K562 (cell line): ENCODE data around the gene MTERF2. TPM values are rescaled to one million over a fixed set of nuclear protein-coding genes. Genes with fewer than 3 reads are reported as not detected.

Experiments
- ATAC-seq: fragments of 200-7000 bp; cut with Tn5 transposase; 3 replicates; pipeline ENCODE4 v1.9.1; 2020; ENCODE audit warnings: moderate library complexity
- BruUV-seq: library from RNA; stranded (reverse); fragments of 400-500 nt; replicated peaks from 2 replicates; lab custom pipeline; 2021; lab: Mats Ljungman, UMichigan
- CTCF ChIA-PET: fragments of 300-600 bp; formaldehyde crosslinking; extraction: SDS; loops from one replicate; lab custom pipeline; 2021; ENCODE audit warnings: low intra/inter-chr PET ratio; lab: Yijun Ruan, JAX
- POLR2A ChIA-PET: fragments of 300-600, 350-650 bp; sonication (Branson Sonifier 250); formaldehyde crosslinking; extraction: SDS; loops from one replicate; lab custom pipeline; 2021; ENCODE audit warnings: antibody characterized with exemption, inconsistent platforms; lab: Yijun Ruan, JAX
- DNase-seq, 4 experiments: peaks; one replicate each; pipeline versions ENCODE4 v3.0.0 to v3.0.0-alpha.2; 2011 to 2018; ENCODE audit warnings: low spot score in 3 of 4, mixed read lengths in 3 of 4; ENCODE audit errors: extremely low read depth in 1 of 4
- FAIRE-seq: peaks from 2 replicates; lab custom pipeline; 2011; peaks lifted over from hg19 to GRCh38; lab: Jason Lieb, UNC
- H2AFZ ChIP-seq: 2 replicates; pipeline ENCODE4 v1.6.0; 2011; ENCODE audit warnings: low read depth, low read length, control low read depth, inconsistent platforms
- H3K27ac ChIP-seq: fragments of 200-600 bp; 3 replicates; pipeline ENCODE4 v1.8.0; 2011; ENCODE audit warnings: low read depth, mild to moderate bottlenecking, control low read depth, inconsistent platforms, low read length, moderate library complexity, mixed read lengths; ENCODE audit errors: extremely low read depth
- H3K27me3 ChIP-seq, 2 experiments: fragments of 300-600 bp in 1 of 2; 2 replicates in 1 of 2; 3 replicates in 1 of 2; pipeline versions ENCODE4 v1.6.0 to v1.8.0; 2011; ENCODE audit warnings: inconsistent platforms in 2 of 2, low read length in 2 of 2, mild to moderate bottlenecking in 1 of 2, mixed read lengths in 1 of 2, moderate library complexity in 1 of 2; ENCODE audit not compliant: control insufficient read depth in 2 of 2, insufficient read depth in 2 of 2
- H3K36me3 ChIP-seq: fragments of 300-600 bp; 3 replicates; pipeline ENCODE4 v1.8.0; 2011; ENCODE audit warnings: mild to moderate bottlenecking, low read length, inconsistent platforms; ENCODE audit not compliant: control insufficient read depth, insufficient read depth
- H3K4me1 ChIP-seq, 2 experiments: fragments of 200-600 bp in 1 of 2; replicated peaks in 1 of 2; 2 replicates in 1 of 2; 3 replicates in 1 of 2; pipeline versions ENCODE4 v1.5.1 to v1.8.0; 2011; ENCODE audit warnings: inconsistent platforms in 2 of 2, low read length in 2 of 2, mild to moderate bottlenecking in 1 of 2, mixed read lengths in 1 of 2, moderate library complexity in 1 of 2; ENCODE audit not compliant: control insufficient read depth in 2 of 2, insufficient read depth in 2 of 2
- H3K4me2 ChIP-seq: 2 replicates; pipeline ENCODE4 v1.6.1; 2011; ENCODE audit warnings: low read length, control low read depth, inconsistent platforms, mixed read lengths; ENCODE audit not compliant: insufficient read depth
- H3K4me3 ChIP-seq: fragments of 200-600 bp; sonication (generic), shearing (Covaris generic); 2 replicates; pipeline ENCODE4 v1.5.1; 2016; ENCODE audit warnings: control low read depth, inconsistent platforms
- H3K79me2 ChIP-seq: fragments of 200-600 bp; 3 replicates; pipeline ENCODE4 v1.8.0; 2011; ENCODE audit warnings: low read length, inconsistent platforms; ENCODE audit not compliant: control insufficient read depth, insufficient read depth
- H3K9ac ChIP-seq, 2 experiments: 2 replicates each; pipeline versions ENCODE4 v1.6.0 to v1.6.1; 2011; ENCODE audit warnings: low read depth in 2 of 2, low read length in 2 of 2, control low read depth in 1 of 2, inconsistent platforms in 1 of 2, mild to moderate bottlenecking in 1 of 2, mixed read lengths in 1 of 2; ENCODE audit not compliant: insufficient read depth in 1 of 2
- H3K9me1 ChIP-seq: one replicate; pipeline ENCODE4 v1.6.0; 2011; ENCODE audit warnings: inconsistent platforms, mild to moderate bottlenecking, low read length, moderate library complexity; ENCODE audit not compliant: control insufficient read depth, insufficient read depth
- H3K9me3 ChIP-seq: replicated peaks from 2 replicates; pipeline ENCODE4 v1.5.1; 2011; ENCODE audit warnings: low read depth, low read length, inconsistent platforms; ENCODE audit not compliant: control insufficient read depth, insufficient read depth
- H4K20me1 ChIP-seq: replicated peaks from 2 replicates; pipeline ENCODE4 v1.6.1; 2011; ENCODE audit warnings: low read length, inconsistent platforms, mixed read lengths; ENCODE audit not compliant: control insufficient read depth, insufficient read depth
- CCNT2 ChIP-seq: IDR thresholded peaks from 2 replicates; pipeline ENCODE4 v1.6.1; 2011; ENCODE audit warnings: borderline replicate concordance, low read depth, mild to moderate bottlenecking, moderate library complexity, mixed read lengths, low read length; ENCODE audit not compliant: insufficient read length; ENCODE audit errors: extremely low read depth
- CEBPG ChIP-seq, 3 experiments: fragments of 200-800 bp in 1 of 3; sonication (Bioruptor generic) in 1 of 3; sonication (generic) in 1 of 3; formaldehyde crosslinking in 1 of 3; IDR thresholded peaks in 2 of 3; conservative IDR thresholded peaks in 1 of 3; 2 replicates each; pipeline versions ENCODE4 v1.6.1 to v1.8.0; 2016 to 2022; ENCODE audit warnings: missing compliant biosample characterization in 2 of 3, missing genetic modification characterization in 2 of 3, mild to moderate bottlenecking in 1 of 3, missing genetic modification reagents in 1 of 3
- CREB1 ChIP-seq, 2 experiments: sonication (generic) in 1 of 2; formaldehyde crosslinking in 1 of 2; IDR thresholded peaks; 2 replicates each; pipeline versions ENCODE4 v1.6.1 to v1.8.0; 2012 to 2022; ENCODE audit warnings: inconsistent platforms in 1 of 2, mild to moderate bottlenecking in 1 of 2, missing genetic modification reagents in 1 of 2, moderate library complexity in 1 of 2
- CREM ChIP-seq: IDR thresholded peaks from 2 replicates; pipeline ENCODE4 v1.6.1; 2014; ENCODE audit warnings: antibody characterized with exemption, low read depth
- EGR1 ChIP-seq: fragments of 450-650 bp; conservative IDR thresholded peaks from 2 replicates; pipeline ENCODE4 v1.6.1; 2017; ENCODE audit warnings: mild to moderate bottlenecking
- EP400 ChIP-seq: fragments of 450-650 bp; IDR thresholded peaks from 2 replicates; pipeline ENCODE4 v1.6.1; 2017; ENCODE audit warnings: antibody characterized with exemption, mild to moderate bottlenecking, moderate library complexity
- FOXK1 ChIP-seq: sonication (generic); formaldehyde crosslinking; IDR thresholded peaks from 2 replicates; pipeline ENCODE4 v1.8.0; 2022; ENCODE audit warnings: missing genetic modification reagents, mild to moderate bottlenecking, borderline replicate concordance
- FOXP1 ChIP-seq: sonication (generic); formaldehyde crosslinking; IDR thresholded peaks from 2 replicates; pipeline ENCODE4 v1.8.0; 2022; ENCODE audit warnings: mild to moderate bottlenecking, missing genetic modification reagents
- GABPB1 ChIP-seq: sonication (generic); formaldehyde crosslinking; IDR thresholded peaks from 2 replicates; pipeline ENCODE4 v1.8.0; 2022; ENCODE audit warnings: mild to moderate bottlenecking, missing genetic modification reagents
- HCFC1 ChIP-seq: IDR thresholded peaks from 2 replicates; pipeline ENCODE4 v1.6.1; 2012; ENCODE audit warnings: low read depth, low read length, improper control_type of control experiment
- MTA3 ChIP-seq: fragments of 450-650 bp; formaldehyde crosslinking; IDR thresholded peaks from 2 replicates; pipeline ENCODE4 v1.6.1; 2017; ENCODE audit warnings: mild to moderate bottlenecking, borderline replicate concordance
- NRF1 ChIP-seq, 2 experiments: fragments of 450-650 bp; IDR thresholded peaks in 1 of 2; conservative IDR thresholded peaks in 1 of 2; 2 replicates each; pipeline ENCODE4 v1.6.1; 2014; ENCODE audit warnings: mild to moderate bottlenecking in 2 of 2
- PPARD ChIP-seq: fragments of 250-450 bp; sonication (Bioruptor Pico); IDR thresholded peaks from 2 replicates; pipeline ENCODE4 v1.8.0; 2022; ENCODE audit warnings: inconsistent platforms, mild to moderate bottlenecking, moderate library complexity
- RAD21 ChIP-seq, 2 experiments: fragments of 250-450 bp in 1 of 2; fragments of 450-650 bp in 1 of 2; sonication (Bioruptor Pico) in 1 of 2; formaldehyde crosslinking in 1 of 2; IDR thresholded peaks in 1 of 2; conservative IDR thresholded peaks in 1 of 2; 2 replicates each; pipeline versions ENCODE4 v1.4.0 to v1.8.0; 2020 to 2022; ENCODE audit warnings: mild to moderate bottlenecking in 2 of 2, moderate library complexity in 1 of 2
- SMAD4 ChIP-seq: fragments of 250-450 bp; sonication (Bioruptor Pico); conservative IDR thresholded peaks from 2 replicates; pipeline ENCODE4 v1.8.0; 2021; ENCODE audit warnings: inconsistent platforms, mild to moderate bottlenecking, moderate library complexity
- SP1 ChIP-seq: sonication (generic); formaldehyde crosslinking; IDR thresholded peaks from 2 replicates; pipeline ENCODE4 v1.8.1; 2022; ENCODE audit warnings: mild to moderate bottlenecking, missing genetic modification reagents
- TAF9B ChIP-seq: fragments of 450-650 bp; IDR thresholded peaks from 2 replicates; pipeline ENCODE4 v1.6.1; 2018; ENCODE audit warnings: mild to moderate bottlenecking; ENCODE audit not compliant: partially characterized antibody
- ZNF184 ChIP-seq: sonication (generic); formaldehyde crosslinking; IDR thresholded peaks from 2 replicates; pipeline ENCODE4 v1.5.0; 2020; ENCODE audit warnings: missing genetic modification reagents
- WGBS: fragments of 100-300 bp; shearing (Covaris generic); methylation state at CpG from one replicate; pipeline ENCODE4 v1.1.6; 2016; ENCODE audit warnings: low coverage, mixed read lengths; ENCODE audit not compliant: insufficient coverage; ENCODE audit errors: missing lambda C conversion rate; 5-methylcytosine and 5-hydroxymethylcytosine counted together
- in situ Hi-C: fragments of 300-500 bp; cut with MboI; formaldehyde crosslinking; loops from 4 replicates; pipeline ENCODE4 v1.15.0; 2018; ENCODE audit warnings: inconsistent platforms, mixed read lengths
- intact Hi-C: fragments of 100-400 bp; cut with micrococcal nuclease; formaldehyde crosslinking; loops from 2 replicates; pipeline ENCODE4 v1.14.2; 2022
- polyA plus RNA-seq, 8 experiments: library from polyadenylated mRNA; depleted of rRNA in 4 of 8; stranded (reverse) in 5 of 8; unstranded in 3 of 8; fragments of >200 nt; fragmentation: Nextera tagmentation in 2 of 8; fragmentation: Illumina TruSeq in 1 of 8; extraction: Ambion mirVana in 2 of 8; extraction: Trizol in 1 of 8; gene quantifications; 2 replicates each; pipeline versions ENCODE4 v1.2.1 to v1.2.3, GENCODE V29; 2011 to 2014; ENCODE audit warnings: inconsistent platforms in 1 of 8, missing spikeins in 1 of 8
- total RNA-seq, 7 experiments: library from RNA; depleted of rRNA in 6 of 7; stranded (reverse); fragments of >200 nt in 6 of 7; fragmentation: Illumina TruSeq in 2 of 7; extraction: Trizol in 2 of 7; gene quantifications; 2 replicates each; pipeline versions ENCODE4 v1.2.1 to v1.2.3, GENCODE V29; 2011 to 2021; ENCODE audit warnings: low replicate concordance in 1 of 7
- TF ChIP-seq, protein P1 (sequence below): fragments of 250-450 bp; sonication (Bioruptor Pico); IDR thresholded peaks from 2 replicates; pipeline ENCODE4 v1.9.0; 2021; ENCODE audit warnings: mild to moderate bottlenecking, inconsistent platforms

Gene MTERF2
- total and polyA plus RNA-seq, 9 of the 15 experiments (the other 6 are each of a cell fraction or from before 2014, with no cell fraction given) = 10.0 to 63.2 (median 33.2) TPM

DNA sequence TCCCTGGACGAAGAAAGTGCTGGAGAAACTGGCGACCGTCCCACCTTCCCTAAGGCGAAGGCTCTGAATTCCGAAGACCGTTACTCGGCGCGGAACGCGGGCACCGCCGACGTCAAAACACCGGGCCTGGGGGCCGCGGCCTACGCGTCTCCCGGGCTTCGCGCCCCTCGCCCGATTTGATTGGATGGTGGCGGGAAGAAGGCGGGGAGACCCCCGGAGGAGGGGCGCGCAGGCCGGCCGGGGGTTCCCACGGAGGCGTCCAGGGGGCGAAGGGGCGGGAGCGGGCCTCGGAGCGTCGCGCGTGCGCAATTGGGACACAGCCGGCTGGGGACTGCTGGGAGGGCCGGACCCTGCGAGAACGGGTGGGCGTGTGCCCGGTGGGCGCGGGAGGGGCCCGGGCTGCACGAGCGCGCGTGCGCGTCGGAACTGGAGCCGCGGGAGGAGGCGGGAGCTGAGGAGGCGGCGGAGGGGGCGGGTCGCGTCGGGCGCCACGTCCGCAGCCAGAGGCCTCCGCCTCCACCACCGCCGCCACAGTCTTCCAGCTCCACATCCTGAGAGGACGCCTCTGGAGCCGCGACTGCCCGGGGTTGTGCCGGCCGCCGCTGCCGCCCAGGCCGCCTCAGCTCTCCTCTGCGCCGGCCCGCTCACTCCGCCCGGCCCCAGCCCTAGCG is 31.4 kb downstream of the MTERF2 start, which contains the start of gene TMEM263:
TSS of gene TMEM263 (plus strand) at position 531 of the 671 bp plus-strand sequence. CDS start 11,210 bp downstream, outside the sequence.
- Histone ChIP-seq H3K27me3 (no peaks in the 10 kb centered on the region), H3K9me1 (no peaks in the 10 kb centered on the region), H3K4me3 (peak within 1 kb of the TSS; percentile 85), H3K36me3 (no peaks in the 10 kb centered on the region; the same call in 2 of the 3 replicates), H3K79me2 (peaks cover 71% of the 10 kb centered on the region), H4K20me1 (no peaks in the 10 kb centered on the region), H3K27ac (peak within 1 kb of the TSS; percentile 87), H3K9me3 (no peaks in the 10 kb centered on the region), H3K4me2 (peak within 1 kb of the TSS; percentile 97), H3K4me1 (peaks cover 0 to 18% of the 10 kb centered on the region in 2 experiments; a peak in 3 of 5 replicates), H3K9ac (peak within 1 kb of the TSS; percentile 79 to 93), H2AFZ (peak within 1 kb of the TSS; percentile 79)
- DNase-seq = peak; percentile 95 to 98 (median 97)
- CTCF ChIA-PET = no interaction called here
- WGBS = under 1% methylated on average over 54 of the region's 88 CpGs
- in situ Hi-C loops (no loop called here), intact Hi-C loops (loop anchor here (2.0 kb wide), 2 partner anchors 21 to 31 kb away; partner anchors contain the start of gene MTERF2)
- POLR2A ChIA-PET = interaction anchor here (0.6 to 3.5 kb wide), 23 partner anchors 9 to 1088 kb away, joined by 3 to 28 read pairs (median 4); partner anchors contain the start of genes CRY1, MTERF2 and POLR3B
- ATAC-seq = peak; percentile 85
- BruUV-seq = no TSS peak
- FAIRE-seq = peak; percentile 54
- TF ChIP-seq PPARD (CRISPR knock-in tag) (no peak), CREB1 (IDR thresholded peaks at IDR 0.05) (peak; percentile 73), CREB1 (CRISPR knock-in tag; IDR thresholded peaks at IDR 0.05) (0 out of 2 replicates have a peak, but pooled peaks have one; percentile 9), CREM (peak; percentile 84), ZNF184 (CRISPR knock-in tag) (no peak), EGR1 (peak; percentile 89), FOXK1 (CRISPR knock-in tag) (no peak), TAF9B (peak; percentile 8), CCNT2 (peak; percentile 79), RAD21 (CRISPR knock-in tag; conservative IDR thresholded peaks at IDR 0.05 in 1 of 2, IDR thresholded peaks at IDR 0.05 in 1 of 2) (0 out of 4 replicates have a peak, but pooled peaks of 1 of the 2 experiments have one; percentile 8), SP1 (CRISPR knock-in tag) (0 out of 2 replicates have a peak, but pooled peaks have one; percentile 13), FOXP1 (CRISPR knock-in tag) (no peak; the same call in none of the 2 replicates), GABPB1 (CRISPR knock-in tag) (peak; percentile 25), MTA3 (peak; percentile 52; the same call in 1 of the 2 replicates), CEBPG (CRISPR knock-in tag; IDR thresholded peaks at IDR 0.05) (no peak), CEBPG (tag; conservative IDR thresholded peaks at IDR 0.05 in 1 of 2, IDR thresholded peaks at IDR 0.05 in 1 of 2) (no peak), HCFC1 (peak; percentile 7; the same call in 1 of the 2 replicates), NRF1 (conservative IDR thresholded peaks at IDR 0.05 in 1 of 2, IDR thresholded peaks at IDR 0.05 in 1 of 2) (peak; percentile 94 to 95), SMAD4 (CRISPR knock-in tag) (peak; percentile 64; the same call in 1 of the 2 replicates), EP400 (peak; percentile 72; the same call in 1 of the 2 replicates)
- TF ChIP-seq, protein P1, sequence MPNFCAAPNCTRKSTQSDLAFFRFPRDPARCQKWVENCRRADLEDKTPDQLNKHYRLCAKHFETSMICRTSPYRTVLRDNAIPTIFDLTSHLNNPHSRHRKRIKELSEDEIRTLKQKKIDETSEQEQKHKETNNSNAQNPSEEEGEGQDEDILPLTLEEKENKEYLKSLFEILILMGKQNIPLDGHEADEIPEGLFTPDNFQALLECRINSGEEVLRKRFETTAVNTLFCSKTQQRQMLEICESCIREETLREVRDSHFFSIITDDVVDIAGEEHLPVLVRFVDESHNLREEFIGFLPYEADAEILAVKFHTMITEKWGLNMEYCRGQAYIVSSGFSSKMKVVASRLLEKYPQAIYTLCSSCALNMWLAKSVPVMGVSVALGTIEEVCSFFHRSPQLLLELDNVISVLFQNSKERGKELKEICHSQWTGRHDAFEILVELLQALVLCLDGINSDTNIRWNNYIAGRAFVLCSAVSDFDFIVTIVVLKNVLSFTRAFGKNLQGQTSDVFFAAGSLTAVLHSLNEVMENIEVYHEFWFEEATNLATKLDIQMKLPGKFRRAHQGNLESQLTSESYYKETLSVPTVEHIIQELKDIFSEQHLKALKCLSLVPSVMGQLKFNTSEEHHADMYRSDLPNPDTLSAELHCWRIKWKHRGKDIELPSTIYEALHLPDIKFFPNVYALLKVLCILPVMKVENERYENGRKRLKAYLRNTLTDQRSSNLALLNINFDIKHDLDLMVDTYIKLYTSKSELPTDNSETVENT (CRISPR knock-in tag) = peak; percentile 81; the same call in 1 of the 2 replicates
